HCT116 (cell line): ENCODE measurements around the gene SIRPG. TPM values are rescaled to one million over a fixed set of nuclear protein-coding genes. Genes with fewer than 3 reads are reported as not detected.

Source experiments
- ATAC-seq: fragments of 200-7000 bp; cut with Tn5 transposase; 2 replicates; pipeline ENCODE4 v1.9.1; 2020; ENCODE audit warnings: mild to moderate bottlenecking, moderate library complexity
- BruUV-seq: library from RNA; stranded (reverse); fragments of 400-500 nt; replicated peaks from 2 replicates; lab custom pipeline; 2021; lab: Mats Ljungman, UMichigan
- CTCF ChIA-PET: fragments of 300-600 bp; sonication (Branson Sonifier 250); formaldehyde crosslinking; loops from one replicate; lab custom pipeline; 2021; ENCODE audit warnings: antibody characterized with exemption; lab: Charles Lee
- POLR2A ChIA-PET: fragments of 300-600, 350-600 bp; sonication (Branson Sonifier 250); formaldehyde crosslinking; loops from one replicate; lab custom pipeline; 2021; ENCODE audit warnings: antibody characterized with exemption; lab: Charles Lee
- RAD21 ChIA-PET, 2 experiments: fragments of 300-600 bp; sonication (Branson Sonifier 250); formaldehyde crosslinking; loops; one replicate each; lab custom pipeline; 2023; ENCODE audit warnings: low total read pairs in 2 of 2; ENCODE audit not compliant: uncharacterized antibody in 2 of 2, unreplicated experiment in 2 of 2, low non-redundant PET in 1 of 2; lab: Charles Lee
- DNase-seq: peaks from one replicate; pipeline ENCODE4 v3.0.0-alpha.2; 2010; ENCODE audit warnings: low read depth, low spot score
- H2AFZ ChIP-seq: fragments of 200-600 bp; shearing (Covaris generic), sonication (generic); 2 replicates; pipeline ENCODE4 v1.6.1; 2017; ENCODE audit warnings: low read depth, mixed run types, mixed read lengths, antibody characterized with exemption, low read length; ENCODE audit not compliant: poor library complexity, severe bottlenecking
- H3K27ac ChIP-seq: 2 replicates; pipeline ENCODE4 v1.5.1; 2012; ENCODE audit warnings: low read depth, low read length
- H3K27me3 ChIP-seq: fragments of 200-600 bp; sonication (generic); 2 replicates; pipeline ENCODE4 v1.6.1; 2016; ENCODE audit warnings: mixed run types, low read length, mixed read lengths; ENCODE audit not compliant: insufficient read depth
- H3K36me3 ChIP-seq, 2 experiments: fragments of 200-500 bp in 1 of 2; fragments of 200-600 bp in 1 of 2; sonication (Bioruptor generic) in 1 of 2; sonication (generic) in 1 of 2; 2 replicates each; pipeline versions ENCODE4 v1.5.1 to v1.6.1; 2014 to 2016; ENCODE audit warnings: low read length in 2 of 2, inconsistent platforms in 1 of 2, mixed read lengths in 1 of 2, mixed run types in 1 of 2; ENCODE audit not compliant: insufficient read depth in 2 of 2, control insufficient read depth in 1 of 2
- H3K4me1 ChIP-seq, 2 experiments: fragments of 200-600 bp in 1 of 2; sonication (generic) in 1 of 2; 2 replicates each; pipeline versions ENCODE4 v1.5.1 to v1.6.1; 2012 to 2017; ENCODE audit warnings: low read length in 2 of 2, inconsistent platforms in 1 of 2, mild to moderate bottlenecking in 1 of 2, mixed read lengths in 1 of 2, mixed run types in 1 of 2, moderate library complexity in 1 of 2; ENCODE audit not compliant: insufficient read depth in 2 of 2, control insufficient read depth in 1 of 2
- H3K4me2 ChIP-seq: fragments of 200-600 bp; sonication (generic); 2 replicates; pipeline ENCODE4 v1.6.1; 2017; ENCODE audit warnings: mixed run types, low read length, mixed read lengths
- H3K4me3 ChIP-seq, 2 experiments: fragments of 200-600 bp in 1 of 2; sonication (generic) in 1 of 2; replicated peaks in 1 of 2; 2 replicates each; pipeline ENCODE4 v1.5.1; 2011 to 2016; ENCODE audit warnings: low read length in 2 of 2, control low read depth in 1 of 2, low read depth in 1 of 2, mild to moderate bottlenecking in 1 of 2, mixed read lengths in 1 of 2, mixed run types in 1 of 2
- H3K79me2 ChIP-seq: fragments of 200-600 bp; sonication (generic); 2 replicates; pipeline ENCODE4 v1.6.1; 2017; ENCODE audit warnings: mild to moderate bottlenecking, mixed run types, low read length, moderate library complexity, mixed read lengths; ENCODE audit not compliant: insufficient read depth
- H3K9ac ChIP-seq: fragments of 200-600 bp; sonication (generic); 2 replicates; pipeline ENCODE4 v1.6.1; 2016; ENCODE audit warnings: low read length, mixed read lengths
- H3K9me2 ChIP-seq: fragments of 200-600 bp; sonication (generic), shearing (Covaris generic); 2 replicates; pipeline ENCODE4 v1.6.1; 2017; ENCODE audit warnings: mixed run types, mild to moderate bottlenecking, moderate library complexity; ENCODE audit not compliant: insufficient read depth
- H3K9me3 ChIP-seq, 2 experiments: fragments of 200-500 bp in 1 of 2; fragments of 200-600 bp in 1 of 2; sonication (Bioruptor generic) in 1 of 2; sonication (generic) in 1 of 2; 2 replicates each; pipeline ENCODE4 v1.6.1; 2014 to 2017; ENCODE audit warnings: low read length in 2 of 2, mixed read lengths in 2 of 2, inconsistent platforms in 1 of 2, low read depth in 1 of 2, mild to moderate bottlenecking in 1 of 2, mixed run types in 1 of 2, moderate library complexity in 1 of 2; ENCODE audit not compliant: control insufficient read depth in 1 of 2, insufficient read depth in 1 of 2
- H4K20me1 ChIP-seq: fragments of 200-600 bp; sonication (generic), shearing (Covaris generic); 2 replicates; pipeline ENCODE4 v1.6.1; 2017; ENCODE audit warnings: mixed run types, mild to moderate bottlenecking, moderate library complexity; ENCODE audit not compliant: insufficient read depth
- CBX3 ChIP-seq: IDR thresholded peaks from 2 replicates; pipeline ENCODE4 v1.6.1; 2012; ENCODE audit warnings: low read depth
- CEBPB ChIP-seq: IDR thresholded peaks from 2 replicates; pipeline ENCODE4 v1.6.1; 2012; ENCODE audit warnings: low read depth
- EGR1 ChIP-seq: IDR thresholded peaks from 2 replicates; pipeline ENCODE4 v1.6.1; 2012; ENCODE audit warnings: low read depth
- ELF1 ChIP-seq: IDR thresholded peaks from 2 replicates; pipeline ENCODE4 v1.6.1; 2012; ENCODE audit warnings: low read depth, borderline replicate concordance
- EZH2 ChIP-seq: fragments of 200-600 bp; sonication (generic); IDR thresholded peaks from 2 replicates; pipeline ENCODE4 v1.6.1; 2017; ENCODE audit warnings: antibody characterized with exemption, mixed run types
- EZH2phosphoT487 ChIP-seq: fragments of 200-600 bp; IDR thresholded peaks from 2 replicates; pipeline ENCODE4 v1.6.1; 2018; ENCODE audit warnings: antibody characterized with exemption, borderline replicate concordance
- FOSL1 ChIP-seq: IDR thresholded peaks from 2 replicates; pipeline ENCODE4 v1.6.1; 2012; ENCODE audit warnings: low read depth
- JUND ChIP-seq: IDR thresholded peaks from 2 replicates; pipeline ENCODE4 v1.6.1; 2012
- POLR2A ChIP-seq: IDR thresholded peaks from 2 replicates; pipeline ENCODE4 v1.7.0; 2011; ENCODE audit warnings: borderline replicate concordance; ENCODE audit not compliant: insufficient read depth, insufficient read length; ENCODE audit errors: extremely low read depth
- POLR2AphosphoS5 ChIP-seq: IDR thresholded peaks from 2 replicates; pipeline ENCODE4 v1.6.1; 2011; ENCODE audit warnings: mild to moderate bottlenecking, low read depth, low read length, moderate library complexity
- SIN3A ChIP-seq: IDR thresholded peaks from 2 replicates; pipeline ENCODE4 v1.6.1; 2012; ENCODE audit warnings: low read depth
- SRF ChIP-seq: IDR thresholded peaks from 2 replicates; pipeline ENCODE4 v1.6.1; 2012; ENCODE audit warnings: low read depth
- ZFX ChIP-seq: fragments of 450-650 bp; IDR thresholded peaks from 2 replicates; pipeline ENCODE4 v1.6.1; 2017
- ZNF274 ChIP-seq: fragments of 200-500 bp; sonication (Bioruptor generic); IDR thresholded peaks from 2 replicates; pipeline ENCODE4 v1.6.1; 2014; ENCODE audit warnings: mild to moderate bottlenecking, low read depth, low read length, inconsistent platforms
- intact Hi-C: fragments of 100-400 bp; cut with micrococcal nuclease; formaldehyde crosslinking; loops from 2 replicates; pipeline ENCODE4 v1.10.0; 2022
- total RNA-seq: library from RNA; stranded (reverse); gene quantifications from one replicate; pipeline ENCODE4 v1.2.1, GENCODE V29; 2021; ENCODE audit not compliant: unreplicated experiment
- TF ChIP-seq, protein P1 (sequence below), 3 experiments: fragments of 200-600 bp in 1 of 3; sonication (generic) in 1 of 3; IDR thresholded peaks in 2 of 3; conservative IDR thresholded peaks in 1 of 3; 2 replicates each; pipeline ENCODE4 v1.5.1; 2012 to 2017; ENCODE audit warnings: low read depth in 2 of 3, low read length in 2 of 3, antibody characterized with exemption in 1 of 3, borderline replicate concordance in 1 of 3, control low read depth in 1 of 3, mild to moderate bottlenecking in 1 of 3, mixed read lengths in 1 of 3, mixed run types in 1 of 3, moderate library complexity in 1 of 3; ENCODE audit not compliant: insufficient read depth in 1 of 3
- TF ChIP-seq, protein P2 (sequence below): IDR thresholded peaks from 2 replicates; pipeline ENCODE4 v1.6.1; 2012
- TF ChIP-seq, protein P3 (sequence below): IDR thresholded peaks from 2 replicates; pipeline ENCODE4 v1.6.1; 2011; ENCODE audit warnings: mild to moderate bottlenecking, low read length, moderate library complexity; ENCODE audit not compliant: insufficient replicate concordance; ENCODE audit errors: extremely low read depth

The SIRPG gene
- total RNA-seq, 1 experiment from 2014 or later = not detected

DNA sequence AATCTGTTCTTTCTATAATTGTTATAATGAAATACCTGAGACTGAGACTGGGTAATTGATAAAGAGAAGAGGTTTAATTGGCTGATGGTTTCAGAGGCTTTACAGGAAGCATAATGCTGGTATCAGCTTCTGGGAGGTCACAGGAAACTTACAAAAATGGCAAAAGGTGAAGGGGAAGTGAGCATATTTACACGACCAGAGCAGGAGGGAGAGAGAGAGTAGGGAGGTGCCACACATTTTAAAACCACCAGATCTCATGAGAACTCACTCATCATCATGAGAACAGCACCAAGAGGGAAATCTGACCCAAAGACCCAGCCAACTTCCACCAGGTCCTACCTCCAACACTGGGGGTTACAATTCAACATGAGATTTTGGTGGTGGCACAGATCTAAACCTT, 35.1 kb downstream of the SIRPG start (continued):
- TF ChIP-seq CEBPB (no peak), SRF (no peak), CBX3 (no peak)
- TF ChIP-seq, protein P1, sequence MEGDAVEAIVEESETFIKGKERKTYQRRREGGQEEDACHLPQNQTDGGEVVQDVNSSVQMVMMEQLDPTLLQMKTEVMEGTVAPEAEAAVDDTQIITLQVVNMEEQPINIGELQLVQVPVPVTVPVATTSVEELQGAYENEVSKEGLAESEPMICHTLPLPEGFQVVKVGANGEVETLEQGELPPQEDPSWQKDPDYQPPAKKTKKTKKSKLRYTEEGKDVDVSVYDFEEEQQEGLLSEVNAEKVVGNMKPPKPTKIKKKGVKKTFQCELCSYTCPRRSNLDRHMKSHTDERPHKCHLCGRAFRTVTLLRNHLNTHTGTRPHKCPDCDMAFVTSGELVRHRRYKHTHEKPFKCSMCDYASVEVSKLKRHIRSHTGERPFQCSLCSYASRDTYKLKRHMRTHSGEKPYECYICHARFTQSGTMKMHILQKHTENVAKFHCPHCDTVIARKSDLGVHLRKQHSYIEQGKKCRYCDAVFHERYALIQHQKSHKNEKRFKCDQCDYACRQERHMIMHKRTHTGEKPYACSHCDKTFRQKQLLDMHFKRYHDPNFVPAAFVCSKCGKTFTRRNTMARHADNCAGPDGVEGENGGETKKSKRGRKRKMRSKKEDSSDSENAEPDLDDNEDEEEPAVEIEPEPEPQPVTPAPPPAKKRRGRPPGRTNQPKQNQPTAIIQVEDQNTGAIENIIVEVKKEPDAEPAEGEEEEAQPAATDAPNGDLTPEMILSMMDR (IDR thresholded peaks at IDR 0.05 in 2 of 3, conservative IDR thresholded peaks at IDR 0.05 in 1 of 3; ENCODE audit: borderline replicate concordance in 1 of 3, insufficient read depth in 1 of 3, low read depth in 2 of 3, low read length in 2 of 3) = no peak
- TF ChIP-seq, all 23 proteins: peak for 0

DNA sequence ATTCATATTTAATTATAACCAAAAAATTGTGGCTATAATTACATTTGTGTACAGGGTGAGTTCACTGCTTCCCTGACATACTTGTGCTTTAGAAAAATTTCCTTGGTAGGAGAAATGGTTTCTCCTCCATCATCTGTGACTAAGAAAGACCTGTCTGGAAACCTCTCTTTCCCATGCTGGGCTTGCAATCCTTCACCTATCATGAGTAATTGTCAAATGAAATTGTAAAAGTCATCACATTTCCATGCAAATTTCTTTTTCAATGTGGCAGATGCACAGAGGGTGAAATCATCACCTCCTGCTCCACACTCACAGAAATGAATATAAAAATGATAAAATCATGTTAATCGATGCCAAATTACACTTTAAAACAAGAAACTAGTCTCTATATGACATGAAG, 36.3 kb downstream of the SIRPG start:
- ChIA-PET RAD21 (no interaction called here), CTCF (no interaction called here), POLR2A (no interaction called here)
- Histone ChIP-seq H2AFZ (no peak overlapping the region), H3K27ac (no peak overlapping the region), H3K79me2 (no peaks in the 10 kb centered on the region), H3K4me3 (no peak overlapping the region), H3K9ac (no peak overlapping the region), H3K27me3 (no peaks in the 10 kb centered on the region; the same call in 1 of the 2 replicates), H3K9me2 (no peaks in the 10 kb centered on the region), H3K4me1 (no peaks in the 10 kb centered on the region), H3K9me3 (no peaks in the 10 kb centered on the region), H3K4me2 (no peak overlapping the region), H3K36me3 (no peaks in the 10 kb centered on the region), H4K20me1 (no peaks in the 10 kb centered on the region)
- intact Hi-C loops = no loop called here
- DNase-seq (no peak), ATAC-seq (no peak)
- BruUV-seq = no TSS peak
- TF ChIP-seq CBX3 (no peak), POLR2A (no peak), CEBPB (no peak), EGR1 (no peak), SIN3A (no peak), FOSL1 (no peak), EZH2 (no peak), ELF1 (no peak), ZNF274 (no peak), JUND (no peak), EZH2phosphoT487 (no peak), ZFX (no peak), POLR2AphosphoS5 (no peak)
- TF ChIP-seq, protein P2, sequence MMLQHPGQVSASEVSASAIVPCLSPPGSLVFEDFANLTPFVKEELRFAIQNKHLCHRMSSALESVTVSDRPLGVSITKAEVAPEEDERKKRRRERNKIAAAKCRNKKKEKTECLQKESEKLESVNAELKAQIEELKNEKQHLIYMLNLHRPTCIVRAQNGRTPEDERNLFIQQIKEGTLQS = no peak
- TF ChIP-seq, protein P3, sequence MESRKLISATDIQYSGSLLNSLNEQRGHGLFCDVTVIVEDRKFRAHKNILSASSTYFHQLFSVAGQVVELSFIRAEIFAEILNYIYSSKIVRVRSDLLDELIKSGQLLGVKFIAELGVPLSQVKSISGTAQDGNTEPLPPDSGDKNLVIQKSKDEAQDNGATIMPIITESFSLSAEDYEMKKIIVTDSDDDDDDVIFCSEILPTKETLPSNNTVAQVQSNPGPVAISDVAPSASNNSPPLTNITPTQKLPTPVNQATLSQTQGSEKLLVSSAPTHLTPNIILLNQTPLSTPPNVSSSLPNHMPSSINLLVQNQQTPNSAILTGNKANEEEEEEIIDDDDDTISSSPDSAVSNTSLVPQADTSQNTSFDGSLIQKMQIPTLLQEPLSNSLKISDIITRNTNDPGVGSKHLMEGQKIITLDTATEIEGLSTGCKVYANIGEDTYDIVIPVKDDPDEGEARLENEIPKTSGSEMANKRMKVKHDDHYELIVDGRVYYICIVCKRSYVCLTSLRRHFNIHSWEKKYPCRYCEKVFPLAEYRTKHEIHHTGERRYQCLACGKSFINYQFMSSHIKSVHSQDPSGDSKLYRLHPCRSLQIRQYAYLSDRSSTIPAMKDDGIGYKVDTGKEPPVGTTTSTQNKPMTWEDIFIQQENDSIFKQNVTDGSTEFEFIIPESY = no peak
- TF ChIP-seq, protein P1 (IDR thresholded peaks at IDR 0.05 in 2 of 3, conservative IDR thresholded peaks at IDR 0.05 in 1 of 3; ENCODE audit: borderline replicate concordance in 1 of 3, insufficient read depth in 1 of 3, low read depth in 2 of 3, low read length in 2 of 3) = no peak
